Stimulated activated CD8-positive, alpha-beta memory T cell treated with anti-CD3 and anti-CD28 coated beads, Interleukin-15, amount 100 ng/mL, for 24 hours (primary cell): ENCODE data around the gene RREB1.

Experiments used
- DNase-seq: peaks from one replicate; pipeline ENCODE4 v3.0.0-alpha.2; 2020; ENCODE audit warnings: low read depth

Gene RREB1

GRCh38 chr6:7163661-7164071, 55.9 kb downstream of the RREB1 start:
- no peak for DNase-seq

DNA sequence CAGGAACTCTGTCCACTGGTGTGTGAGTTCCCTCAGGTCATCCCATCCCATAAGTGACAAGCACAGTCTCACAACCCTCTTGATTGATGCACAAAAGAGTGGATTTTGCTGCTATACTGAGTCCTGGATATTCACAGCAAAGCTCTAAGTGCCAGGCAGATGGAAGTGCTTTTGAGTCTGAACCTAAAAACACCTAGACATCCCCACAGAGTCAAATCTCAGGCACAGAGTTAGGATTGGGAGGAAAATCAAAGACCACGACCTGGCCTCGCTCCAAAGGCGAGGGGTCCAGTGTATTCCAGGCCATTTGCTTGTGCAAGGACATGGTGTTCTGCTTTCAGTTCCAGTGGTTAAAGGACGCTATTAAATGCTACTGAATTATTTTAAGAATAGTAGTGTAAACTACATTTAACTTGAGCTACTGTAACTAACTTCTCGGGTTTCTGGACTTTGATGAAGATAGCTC, 56.8 kb downstream of the RREB1 start:
- no peak for DNase-seq

- DNase-seq = no peak
These were observed 57.5 kb downstream of the RREB1 start for GRCh38 chr6:7165002-7165889.

DNA sequence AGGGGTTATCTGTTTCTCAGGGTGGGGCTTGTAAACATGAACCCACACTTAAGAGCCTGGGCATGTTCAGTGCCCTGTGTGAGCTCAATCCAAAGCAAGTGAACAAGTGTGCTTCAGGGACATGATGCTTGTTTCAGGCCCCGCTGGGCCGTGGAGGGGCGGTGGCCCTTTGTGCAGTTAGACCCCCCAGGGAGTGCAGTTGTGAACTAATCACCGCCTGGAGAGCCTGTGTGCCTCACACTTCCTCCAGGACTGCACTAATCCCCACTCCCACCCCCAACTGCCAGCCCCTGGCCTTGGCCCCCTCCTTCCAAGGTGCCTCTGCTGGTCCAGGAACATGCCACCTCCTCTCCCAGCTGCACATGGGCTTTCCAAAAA, 58.1 kb downstream of the RREB1 start:
- no peak for DNase-seq

GRCh38 chr6:7166410-7167293, 58.9 kb downstream of the RREB1 start:
- no peak for DNase-seq

DNA sequence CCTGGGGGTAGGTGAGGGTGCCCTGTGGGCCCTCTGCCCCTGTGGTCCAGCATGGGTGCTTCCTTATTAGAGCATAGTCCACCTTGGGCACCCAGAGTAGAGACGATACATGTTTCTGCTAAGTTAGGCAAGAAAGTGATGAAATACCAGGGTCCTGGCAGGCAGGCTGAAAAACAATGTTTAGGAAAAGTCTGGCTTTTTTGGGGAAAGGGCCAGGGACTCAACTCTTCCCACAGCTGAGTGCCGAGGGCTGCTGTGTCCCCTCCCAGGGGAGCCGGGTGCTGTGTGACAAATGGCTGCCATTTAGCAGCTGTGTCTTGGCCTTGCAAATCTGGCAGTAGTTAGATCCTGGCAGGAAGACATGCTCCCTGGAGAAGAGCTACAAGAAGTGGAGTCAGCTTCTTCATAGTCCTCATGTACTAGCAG, 61.5 kb downstream of the RREB1 start:
- no peak for DNase-seq

GRCh38 chr6:7170117-7170732, 62.5 kb downstream of the RREB1 start:
- DNase-seq = no peak

GRCh38 chr6:7171119-7171518, 63.4 kb downstream of the RREB1 start:
- DNase-seq = no peak

- no peak for DNase-seq
These were observed 64.0 kb downstream of the RREB1 start for GRCh38 chr6:7171733-7172132.

- no peak for DNase-seq
These were observed 64.9 kb downstream of the RREB1 start for GRCh38 chr6:7172649-7173048.

- DNase-seq = no peak
These were observed 66.2 kb downstream of the RREB1 start for GRCh38 chr6:7173843-7174503.

GRCh38 chr6:7175462-7175861, 67.7 kb downstream of the RREB1 start:
- no peak for DNase-seq

DNA sequence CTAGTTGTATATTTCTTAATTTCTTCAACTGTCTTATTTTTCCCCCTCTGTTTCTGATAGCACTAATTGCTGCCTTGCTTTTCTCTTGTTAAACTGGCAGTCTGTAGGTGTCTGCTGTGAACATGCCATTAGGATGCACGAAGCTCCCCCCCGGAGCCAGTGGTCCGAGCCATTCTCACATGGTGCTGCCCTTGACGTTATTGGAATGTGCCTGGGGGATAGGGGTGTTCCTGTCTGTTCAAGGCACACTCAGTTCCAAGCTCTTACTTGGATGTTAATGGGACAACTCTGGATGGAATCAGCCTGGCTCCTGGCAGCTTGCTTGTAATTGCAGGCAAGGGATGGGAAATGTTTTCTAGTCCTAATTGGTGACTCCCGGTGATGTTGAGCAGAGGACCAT, 68.4 kb downstream of the RREB1 start:
- DNase-seq = no peak

DNA sequence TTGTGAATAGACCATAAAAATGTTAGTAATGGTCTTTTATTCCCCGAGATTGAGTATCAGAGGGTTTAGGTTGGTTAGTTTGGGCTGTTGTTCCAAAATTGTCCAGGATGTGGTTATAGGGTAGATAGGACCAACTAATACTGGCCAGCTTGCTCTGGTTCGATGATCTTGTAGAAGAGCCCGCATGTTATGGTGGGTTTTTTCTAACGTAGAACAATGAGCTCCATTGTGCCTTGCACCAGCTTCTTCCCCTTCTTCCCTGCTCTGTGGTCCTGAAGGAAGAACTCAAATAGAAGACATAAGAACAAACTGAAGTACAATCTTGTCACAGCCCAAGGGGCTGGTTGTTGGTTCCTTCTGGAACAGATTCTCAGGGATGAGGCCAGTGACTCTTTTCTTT, 70.5 kb downstream of the RREB1 start:
- DNase-seq = no peak

DNA sequence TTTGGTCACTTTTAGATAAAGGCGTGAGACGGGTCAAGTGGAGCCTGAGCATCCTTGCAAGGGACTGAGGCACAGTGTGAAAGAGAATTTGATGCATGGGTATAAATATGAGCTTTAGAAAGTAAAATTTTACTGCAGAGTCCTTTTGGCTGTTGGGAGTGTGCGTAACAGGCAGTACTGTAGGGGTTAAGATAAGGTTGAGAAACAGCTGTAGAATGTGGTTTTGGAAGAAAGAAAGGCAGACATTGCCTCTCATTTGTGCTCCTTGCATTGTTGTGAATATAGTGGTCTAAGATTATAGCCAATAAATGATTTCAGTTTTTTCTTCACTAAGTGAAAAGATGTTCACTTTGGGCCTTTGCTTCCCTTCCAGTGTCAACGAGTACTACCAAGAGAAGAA, 73.0 kb downstream of the RREB1 start:
- DNase-seq = no peak

DNA sequence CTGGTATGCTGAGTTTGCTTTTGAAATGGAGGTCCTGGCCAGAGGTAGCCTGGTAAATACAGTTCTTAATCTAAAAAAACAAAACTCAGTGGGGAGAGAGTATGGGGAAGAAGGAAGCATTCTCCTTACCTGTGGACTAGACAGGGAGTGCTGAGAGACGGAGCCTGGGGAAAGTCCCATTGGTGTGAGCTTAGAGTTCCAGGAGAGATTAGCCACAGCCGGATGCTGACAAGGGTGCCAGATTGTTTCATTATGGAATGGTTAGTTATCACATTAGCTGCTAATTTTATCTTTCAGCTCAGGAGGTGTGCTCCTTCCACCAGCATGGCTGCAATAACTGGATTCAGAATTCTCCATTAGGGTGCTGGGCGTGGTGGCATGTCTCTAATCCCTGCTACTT, 75.9 kb downstream of the RREB1 start:
- no peak for DNase-seq

GRCh38 chr6:7184502-7184901, 76.7 kb downstream of the RREB1 start:
- no peak for DNase-seq

GRCh38 chr6:7185561-7185960, 77.8 kb downstream of the RREB1 start:
- no peak for DNase-seq

GRCh38 chr6:7188492-7188891, 80.7 kb downstream of the RREB1 start:
- DNase-seq = no peak

DNA sequence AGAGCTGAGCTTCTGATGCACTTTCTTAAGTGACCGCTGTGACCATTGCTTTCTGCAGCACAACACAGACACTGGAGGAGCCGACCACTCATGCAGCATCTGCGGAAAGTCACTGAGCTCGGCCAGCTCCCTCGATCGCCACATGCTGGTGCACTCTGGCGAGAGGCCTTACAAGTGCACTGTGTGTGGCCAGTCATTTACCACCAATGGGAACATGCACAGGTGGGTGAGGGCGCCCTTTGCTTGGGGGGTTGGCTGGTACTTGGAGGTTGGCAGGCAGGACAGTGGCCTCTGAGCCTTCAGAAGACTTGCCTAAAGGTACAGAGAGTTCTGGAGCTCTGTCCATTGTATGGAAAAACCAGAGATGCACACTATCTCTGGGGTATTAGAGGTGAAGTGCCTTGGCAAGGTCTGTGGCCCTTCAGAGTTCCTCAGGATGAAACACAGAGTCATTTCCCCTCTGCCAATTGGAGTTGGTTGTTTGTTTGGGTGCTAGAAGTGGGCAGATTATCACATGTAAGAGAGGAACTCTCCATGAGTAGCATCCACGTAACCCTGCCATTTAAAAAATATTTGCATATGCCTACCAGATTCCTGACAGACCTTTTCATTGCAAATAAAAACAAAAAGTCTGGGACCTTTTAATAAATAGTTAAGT, 81.5 kb downstream of the RREB1 start:
- no peak for DNase-seq

GRCh38 chr6:7190791-7191190, 83.0 kb downstream of the RREB1 start:
- no peak for DNase-seq
